ENCODE measurements around the gene LGR4. TPM values are rescaled to one million over a fixed set of nuclear protein-coding genes. Genes with fewer than 3 reads are reported as not detected.

The LGR4 gene
- total and polyA plus RNA-seq, 2 donors (not counting 1 experiment from before 2014, with no cell fraction given): 0.92 to 3.3 TPM

DNA sequence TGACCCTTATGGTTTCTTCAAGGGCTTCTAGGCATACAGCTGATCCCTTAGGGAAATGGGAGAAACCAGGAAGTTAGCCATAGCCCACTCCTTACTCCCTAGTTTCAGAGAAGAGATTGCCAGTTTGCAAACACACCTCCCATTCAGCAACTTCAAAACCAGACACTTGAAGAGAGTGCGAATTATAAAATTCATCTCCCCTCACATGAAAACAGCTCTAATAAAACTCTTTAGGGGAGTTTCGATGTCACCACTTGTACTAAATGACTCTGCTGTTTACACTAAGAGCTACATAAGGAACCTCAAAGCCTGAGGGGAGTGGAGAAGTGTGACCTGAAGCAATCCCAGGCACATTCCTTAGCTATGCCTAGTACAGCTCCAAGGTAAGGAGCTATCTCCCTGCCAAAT, 8.3 kb downstream of the LGR4 start:
- Histone ChIP-seq H3K79me2 (ENCODE audit: control insufficient read depth, insufficient read depth, low read length) (peaks cover 4% of the 10 kb centered on the region), H3K36me3 (replicated peaks in 1 of 2; ENCODE audit: control extremely low read depth in 1 of 2, control insufficient read depth in 1 of 2, extremely low read depth in 1 of 2, insufficient read depth in 2 of 2, low read length in 1 of 2) (no peaks in the 10 kb centered on the region), H3K9me3 (ENCODE audit: control extremely low read depth in 1 of 3, control insufficient read depth in 2 of 3, insufficient read depth in 1 of 3, low read length in 2 of 3) (no peaks in the 10 kb centered on the region), H3K27ac (ENCODE audit: low read length in 2 of 2) (no peak overlapping the region), H3K4me2 (replicated peaks; ENCODE audit: low read depth, low read length, poor library complexity, severe bottlenecking) (no peak overlapping the region), H3K27me3 (replicated peaks in 1 of 4; ENCODE audit: control extremely low read depth in 1 of 4, control insufficient read depth in 3 of 4, insufficient read depth in 4 of 4, low read length in 3 of 4) (peaks cover 0 to 6% (median 1%) of the 10 kb centered on the region in 4 experiments), H3K4me3 (ENCODE audit: control extremely low read depth in 1 of 5, extremely low read depth in 1 of 5, insufficient read depth in 1 of 5, low read depth in 2 of 5, low read length in 4 of 5) (no peak overlapping the region), H4K20me1 (ENCODE audit: control insufficient read depth, insufficient read depth, low read length, poor library complexity, severe bottlenecking) (no peaks in the 10 kb centered on the region), H2AFZ (ENCODE audit: insufficient read depth, low read depth, low read length, poor library complexity, severe bottlenecking) (no peak overlapping the region), H3K4me1 (ENCODE audit: control insufficient read depth in 2 of 2, insufficient read depth in 2 of 2, low read length in 2 of 2) (no peaks in the 10 kb centered on the region), H3K9ac (ENCODE audit: low read length) (no peak overlapping the region)
- Mint-ChIP-seq H3K9me3 (ENCODE audit: insufficient read depth) (no peaks in the 10 kb centered on the region), H3K27me3 (peaks cover 7% of the 10 kb centered on the region), H3K4me1 (no peaks in the 10 kb centered on the region), H3K4me3 (no peak overlapping the region), H3K27ac (no peak overlapping the region)
- TF ChIP-seq, protein P1, sequence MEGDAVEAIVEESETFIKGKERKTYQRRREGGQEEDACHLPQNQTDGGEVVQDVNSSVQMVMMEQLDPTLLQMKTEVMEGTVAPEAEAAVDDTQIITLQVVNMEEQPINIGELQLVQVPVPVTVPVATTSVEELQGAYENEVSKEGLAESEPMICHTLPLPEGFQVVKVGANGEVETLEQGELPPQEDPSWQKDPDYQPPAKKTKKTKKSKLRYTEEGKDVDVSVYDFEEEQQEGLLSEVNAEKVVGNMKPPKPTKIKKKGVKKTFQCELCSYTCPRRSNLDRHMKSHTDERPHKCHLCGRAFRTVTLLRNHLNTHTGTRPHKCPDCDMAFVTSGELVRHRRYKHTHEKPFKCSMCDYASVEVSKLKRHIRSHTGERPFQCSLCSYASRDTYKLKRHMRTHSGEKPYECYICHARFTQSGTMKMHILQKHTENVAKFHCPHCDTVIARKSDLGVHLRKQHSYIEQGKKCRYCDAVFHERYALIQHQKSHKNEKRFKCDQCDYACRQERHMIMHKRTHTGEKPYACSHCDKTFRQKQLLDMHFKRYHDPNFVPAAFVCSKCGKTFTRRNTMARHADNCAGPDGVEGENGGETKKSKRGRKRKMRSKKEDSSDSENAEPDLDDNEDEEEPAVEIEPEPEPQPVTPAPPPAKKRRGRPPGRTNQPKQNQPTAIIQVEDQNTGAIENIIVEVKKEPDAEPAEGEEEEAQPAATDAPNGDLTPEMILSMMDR (IDR thresholded peaks at IDR 0.05): no peak
- TF ChIP-seq EZH2 (IDR thresholded peaks at IDR 0.05; ENCODE audit: borderline replicate concordance, insufficient read depth, low read depth, low read length, poor library complexity, severe bottlenecking): no peak
- ChIA-PET POLR2A (no interaction called here), CTCF (interaction anchor here (3.0 kb wide), 1 partner anchor 21 kb away, joined by 9 read pairs; no protein-coding TSS in a partner anchor)
- DNase-seq: no peak
- WGBS (ENCODE audit: insufficient coverage): no CpG with 5 or more reads among the region's 2 CpGs
- no peak for ATAC-seq (ENCODE audit: low read depth)
- intact Hi-C loops (cut with micrococcal nuclease): no loop called here

DNA sequence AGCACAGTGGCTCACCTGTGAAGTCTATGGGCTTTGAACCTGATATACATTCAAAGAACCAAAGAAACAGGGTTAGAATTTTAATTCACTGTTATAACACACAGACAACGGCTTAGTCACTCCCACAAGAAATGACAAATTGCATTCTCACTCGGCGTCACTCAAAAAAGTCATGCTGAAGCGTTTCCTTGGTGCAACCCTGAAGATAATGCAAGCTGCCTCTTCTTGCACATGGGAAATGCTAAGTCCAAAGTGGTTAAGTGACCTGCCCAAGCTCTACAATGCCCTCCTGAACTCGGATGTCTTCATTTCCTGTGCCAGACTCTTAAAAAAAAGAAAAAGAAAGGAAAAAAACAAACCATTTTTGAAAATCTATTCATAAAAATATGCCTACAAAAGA, 10.0 kb downstream of the LGR4 start:
- Mint-ChIP-seq H3K27ac (no peak overlapping the region), H3K9me3 (ENCODE audit: insufficient read depth) (no peaks in the 10 kb centered on the region), H3K4me1 (no peaks in the 10 kb centered on the region), H3K27me3 (peaks cover 7% of the 10 kb centered on the region), H3K4me3 (no peak overlapping the region)
- DNase-seq: no peak
- intact Hi-C loops (cut with micrococcal nuclease): no loop called here
- Histone ChIP-seq H3K9ac (ENCODE audit: low read length) (no peak overlapping the region), H3K79me2 (ENCODE audit: control insufficient read depth, insufficient read depth, low read length) (peaks cover 4% of the 10 kb centered on the region), H3K9me3 (ENCODE audit: control extremely low read depth in 1 of 3, control insufficient read depth in 2 of 3, insufficient read depth in 1 of 3, low read length in 2 of 3) (no peaks in the 10 kb centered on the region), H3K4me2 (replicated peaks; ENCODE audit: low read depth, low read length, poor library complexity, severe bottlenecking) (no peak overlapping the region), H3K27me3 (replicated peaks in 1 of 4; ENCODE audit: control extremely low read depth in 1 of 4, control insufficient read depth in 3 of 4, insufficient read depth in 4 of 4, low read length in 3 of 4) (peaks cover 0 to 3% (median 0%) of the 10 kb centered on the region in 4 experiments), H3K4me1 (ENCODE audit: control insufficient read depth in 2 of 2, insufficient read depth in 2 of 2, low read length in 2 of 2) (no peaks in the 10 kb centered on the region), H2AFZ (ENCODE audit: insufficient read depth, low read depth, low read length, poor library complexity, severe bottlenecking) (no peak overlapping the region), H3K4me3 (ENCODE audit: control extremely low read depth in 1 of 5, extremely low read depth in 1 of 5, insufficient read depth in 1 of 5, low read depth in 2 of 5, low read length in 4 of 5) (no peak overlapping the region), H3K36me3 (replicated peaks in 1 of 2; ENCODE audit: control extremely low read depth in 1 of 2, control insufficient read depth in 1 of 2, extremely low read depth in 1 of 2, insufficient read depth in 2 of 2, low read length in 1 of 2) (no peaks in the 10 kb centered on the region), H4K20me1 (ENCODE audit: control insufficient read depth, insufficient read depth, low read length, poor library complexity, severe bottlenecking) (no peaks in the 10 kb centered on the region), H3K27ac (ENCODE audit: low read length in 2 of 2) (no peak overlapping the region)
- ChIA-PET POLR2A (no interaction called here), CTCF (interaction anchor here (1.1 kb wide), 1 partner anchor 23 kb away, joined by 4 read pairs; no protein-coding TSS in a partner anchor)
- ATAC-seq (ENCODE audit: low read depth): no peak
- WGBS (ENCODE audit: insufficient coverage): 80% methylated on average over 5 of the region's 5 CpGs
- TF ChIP-seq EZH2 (IDR thresholded peaks at IDR 0.05; ENCODE audit: borderline replicate concordance, insufficient read depth, low read depth, low read length, poor library complexity, severe bottlenecking): no peak
- TF ChIP-seq, protein P1 (IDR thresholded peaks at IDR 0.05): no peak
